GM12873 (cell line): Measurements from ENCODE around the gene NSRP1.

Experiments
- CTCF ChIP-seq: IDR thresholded peaks from 2 replicates; pipeline ENCODE4 v1.5.1; 2012; ENCODE audit warnings: low read depth, mild to moderate bottlenecking, moderate library complexity, low read length, control low read depth; ENCODE audit not compliant: insufficient read depth; ENCODE audit errors: missing control alignments

The NSRP1 gene

GRCh38 chr17:30222721-30223175, 106.1 kb downstream of the NSRP1 start:
- no peak for TF ChIP-seq CTCF

GRCh38 chr17:30224419-30224960, 107.9 kb downstream of the NSRP1 start:
- no peak for TF ChIP-seq CTCF

GRCh38 chr17:30225112-30225511, 108.5 kb downstream of the NSRP1 start:
- no peak for TF ChIP-seq CTCF

- TF ChIP-seq CTCF, result no peak
Observed at GRCh38 chr17:30225919-30226553, 109.4 kb downstream of the NSRP1 start.

- TF ChIP-seq CTCF, result no peak
Observed at GRCh38 chr17:30226878-30227277, 110.3 kb downstream of the NSRP1 start.

GRCh38 chr17:30228011-30228410, 111.4 kb downstream of the NSRP1 start:
- TF ChIP-seq CTCF, result no peak

GRCh38 chr17:30229012-30229411, 112.4 kb downstream of the NSRP1 start:
- no peak for TF ChIP-seq CTCF
